ENCODE measurements around the gene NDUFAF7. TPM values are rescaled to one million over a fixed set of nuclear protein-coding genes. Genes with fewer than 3 reads are reported as not detected.
"Not testable (repeated sequence)": the region's sequence is repeated elsewhere in the genome, so short reads cannot be mapped to it uniquely, and the experiment has no call there.

Gene NDUFAF7
- total RNA-seq, 4 donors from 2014 or later: 9.8 to 20.8 (median 12.3) TPM

DNA sequence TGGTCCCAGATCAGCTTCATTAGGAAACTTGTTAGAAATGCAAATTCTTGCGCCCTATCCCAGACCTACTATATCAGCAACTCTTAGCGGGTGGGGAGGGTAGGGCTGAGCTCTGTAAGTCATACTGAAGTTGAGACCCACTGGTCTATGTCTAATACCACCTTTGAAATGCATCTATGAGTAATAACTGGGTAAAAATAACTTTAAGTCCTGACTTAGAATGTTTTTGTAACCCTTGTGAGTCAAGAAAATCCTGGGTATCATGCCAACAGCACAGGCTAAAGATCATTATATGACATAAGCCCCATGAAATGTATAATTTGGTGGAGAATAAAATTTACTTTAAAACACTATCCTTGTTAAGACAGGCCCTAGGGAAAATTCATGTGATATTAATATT is 51.7 kb downstream of the NDUFAF7 start:
- no peak overlapping the region for H3K27ac ChIP-seq
- no peak overlapping the region for H3K4me3 ChIP-seq
- WGBS: 88% methylated on average over 2 of the region's 2 CpGs
- H3K9me3 ChIP-seq: no peaks in the 10 kb centered on the region
- H3K4me1 ChIP-seq: no peaks in the 10 kb centered on the region
- no peak for DNase-seq (ENCODE audit: low spot score in 2 of 2)
- TF ChIP-seq POLR2AphosphoS5 (IDR thresholded peaks at IDR 0.05): no peak
- TF ChIP-seq CTCF (IDR thresholded peaks at IDR 0.05): no peak
- TF ChIP-seq POLR2A (IDR thresholded peaks at IDR 0.05): no peak
- TF ChIP-seq EP300 (IDR thresholded peaks at IDR 0.05): no peak
- H3K27me3 ChIP-seq: no peaks in the 10 kb centered on the region
- peaks cover 66% of the 10 kb centered on the region for H3K36me3 ChIP-seq

GRCh38 chr2:37284381-37284780 is 52.9 kb downstream of the NDUFAF7 start:
- Histone ChIP-seq H3K4me1 (no peaks in the 10 kb centered on the region), H3K4me3 (no peak overlapping the region), H3K9me3 (no peaks in the 10 kb centered on the region), H3K36me3 (peaks cover 65% of the 10 kb centered on the region), H3K27ac (no peak overlapping the region), H3K27me3 (no peaks in the 10 kb centered on the region)
- no peak for DNase-seq (ENCODE audit: low spot score in 2 of 2)
- no peak for TF ChIP-seq POLR2AphosphoS5 (IDR thresholded peaks at IDR 0.05)

- DNase-seq (ENCODE audit: low spot score in 2 of 2): no peak
Observed at GRCh38 chr2:37287966-37288365, 56.5 kb downstream of the NDUFAF7 start.

DNA sequence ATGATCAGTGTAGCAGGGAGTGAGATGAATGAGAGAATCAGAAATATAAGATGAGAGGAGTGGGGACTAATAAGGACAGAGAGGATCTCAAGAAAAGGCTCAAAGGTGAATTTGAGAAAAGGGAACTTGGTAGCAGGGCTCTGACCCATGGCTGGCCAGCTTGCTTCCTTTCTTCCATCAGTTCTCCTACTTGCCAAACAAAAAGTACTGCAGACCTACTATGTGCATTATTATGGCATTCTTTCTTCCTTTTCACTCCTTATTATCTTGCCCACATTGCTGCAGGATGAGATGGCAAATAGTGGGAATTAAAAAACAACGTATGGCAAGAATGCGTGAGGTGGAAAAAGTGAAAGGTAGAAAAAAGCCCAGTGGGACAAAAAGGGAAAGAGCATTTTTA is 60.2 kb downstream of the NDUFAF7 start:
- Histone ChIP-seq H3K36me3 (peaks cover 28% of the 10 kb centered on the region), H3K27ac (no peak overlapping the region), H3K27me3 (no peaks in the 10 kb centered on the region), H3K9me3 (no peaks in the 10 kb centered on the region), H3K4me3 (no peak overlapping the region), H3K4me1 (no peaks in the 10 kb centered on the region)
- TF ChIP-seq POLR2A (IDR thresholded peaks at IDR 0.05) (no peak), CTCF (IDR thresholded peaks at IDR 0.05) (no peak), EP300 (IDR thresholded peaks at IDR 0.05) (no peak), POLR2AphosphoS5 (IDR thresholded peaks at IDR 0.05) (no peak)
- 91% methylated on average over 2 of the region's 2 CpGs for WGBS
- DNase-seq (ENCODE audit: low spot score in 2 of 2): no peak

More at GRCh38 chr2:37287966-37288365, 56.5 kb downstream of the NDUFAF7 start:
- WGBS: 89% methylated on average over 2 of the region's 2 CpGs
- no peaks in the 10 kb centered on the region for H3K9me3 ChIP-seq
- peaks cover 44% of the 10 kb centered on the region for H3K36me3 ChIP-seq
- TF ChIP-seq EP300 (IDR thresholded peaks at IDR 0.05) (no peak), POLR2A (IDR thresholded peaks at IDR 0.05) (no peak), POLR2AphosphoS5 (IDR thresholded peaks at IDR 0.05) (no peak), CTCF (IDR thresholded peaks at IDR 0.05) (no peak)
- no peaks in the 10 kb centered on the region for H3K27me3 ChIP-seq
- no peak overlapping the region for H3K27ac ChIP-seq
- H3K4me3 ChIP-seq: no peak overlapping the region
- H3K4me1 ChIP-seq: no peaks in the 10 kb centered on the region

GRCh38 chr2:37294858-37295257 is 63.4 kb downstream of the NDUFAF7 start:
- H3K27ac ChIP-seq; H3K4me3 ChIP-seq; H3K4me1 ChIP-seq; H3K27me3 ChIP-seq; H3K9me3 ChIP-seq; DNase-seq (ENCODE audit: low spot score in 2 of 2): not testable (repeated sequence)
- 86% methylated on average over 2 of the region's 2 CpGs for WGBS
- peaks cover 10% of the 10 kb centered on the region for H3K36me3 ChIP-seq

- 76% methylated on average over 1 of the region's 1 CpG for WGBS
- TF ChIP-seq EP300 (IDR thresholded peaks at IDR 0.05): no peak
- no peak for TF ChIP-seq POLR2AphosphoS5 (IDR thresholded peaks at IDR 0.05)
- Histone ChIP-seq H3K36me3 (peaks cover 4% of the 10 kb centered on the region), H3K9me3 (no peaks in the 10 kb centered on the region), H3K27ac (no peak overlapping the region), H3K4me1 (no peaks in the 10 kb centered on the region), H3K4me3 (no peak overlapping the region), H3K27me3 (no peaks in the 10 kb centered on the region)
- no peak for DNase-seq (ENCODE audit: low spot score in 2 of 2)
Observed at GRCh38 chr2:37295469-37296073, 64.1 kb downstream of the NDUFAF7 start.

- no peak overlapping the region for H3K4me3 ChIP-seq
- DNase-seq (ENCODE audit: low spot score in 2 of 2): no peak
- H3K9me3 ChIP-seq: no peaks in the 10 kb centered on the region
- TF ChIP-seq POLR2A (IDR thresholded peaks at IDR 0.05) (no peak), EP300 (IDR thresholded peaks at IDR 0.05) (no peak), CTCF (IDR thresholded peaks at IDR 0.05) (no peak), POLR2AphosphoS5 (IDR thresholded peaks at IDR 0.05) (no peak)
- no peaks in the 10 kb centered on the region for H3K36me3 ChIP-seq
- no peak overlapping the region for H3K27ac ChIP-seq
- peaks cover 9% of the 10 kb centered on the region for H3K4me1 ChIP-seq
- H3K27me3 ChIP-seq: no peaks in the 10 kb centered on the region
Observed at GRCh38 chr2:37297632-37298031, 66.2 kb downstream of the NDUFAF7 start.

Data from suprapubic skin (tissue), 4 donors.